ENCODE data around the gene ZNF92. TPM values are rescaled to one million over a fixed set of nuclear protein-coding genes. Genes with fewer than 3 reads are reported as not detected.

Gene ZNF92
- 4.0 to 5.3 TPM (median 4.8 TPM) in 5 replicates for total RNA-seq (2022; extraction: Qiagen RNA extraction)

DNA sequence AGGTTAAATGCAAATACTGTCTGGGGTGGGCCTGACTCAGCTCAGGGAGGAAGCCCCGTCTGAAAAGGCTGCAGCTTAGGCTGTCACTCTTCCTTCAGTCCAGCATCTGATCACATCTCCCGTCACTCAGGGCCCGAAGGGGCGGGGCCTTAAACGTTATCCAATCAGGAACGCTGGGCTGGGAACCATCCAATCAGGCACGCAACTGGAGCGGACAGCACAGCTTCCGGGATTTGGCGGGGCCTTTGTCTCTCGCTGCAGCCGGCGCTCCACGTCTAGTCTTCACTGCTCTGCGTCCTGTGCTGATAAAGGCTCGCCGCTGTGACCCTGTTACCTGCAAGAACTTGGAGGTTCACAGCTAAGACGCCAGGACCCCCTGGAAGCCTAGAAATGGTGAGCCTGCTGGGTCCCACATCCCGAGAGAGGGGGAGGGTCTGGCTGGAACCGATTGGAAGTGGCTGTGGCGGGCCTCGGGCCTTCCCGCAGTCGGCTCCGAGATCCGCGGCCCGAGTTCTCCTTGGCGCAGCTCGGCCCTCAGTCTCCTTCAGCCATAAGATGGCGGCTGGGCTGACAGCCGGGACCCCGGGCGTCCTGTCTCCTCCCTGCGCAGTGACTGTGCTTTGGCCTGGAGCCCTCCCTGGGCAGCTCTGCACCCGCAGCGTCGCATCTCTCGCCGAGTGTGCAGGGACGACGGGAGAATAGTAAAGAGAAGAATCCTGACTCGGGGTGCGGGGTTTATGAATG, at the start of gene ZNF92:
TSS of gene ZNF92 (plus strand) at position 248 of the 744 bp plus-strand sequence. CDS start at position 391, 143 bp downstream.

All from A549 treated with Mapracorat at 1 μM for 4 hours (cell line).